K562 (cell line): ENCODE measurements around the gene TOR1B. TPM values are rescaled to one million over a fixed set of nuclear protein-coding genes. Genes with fewer than 3 reads are reported as not detected.

Experiments used
- BDP1 ChIP-seq: IDR thresholded peaks from 3 replicates; pipeline ENCODE4 v1.6.1; 2011; ENCODE audit not compliant: insufficient read length, insufficient read depth
- BRF1 ChIP-seq: IDR thresholded peaks from 3 replicates; pipeline ENCODE4 v1.6.1; 2011; ENCODE audit warnings: borderline replicate concordance, mild to moderate bottlenecking; ENCODE audit not compliant: insufficient read length; ENCODE audit errors: extremely low read depth
- ERF ChIP-seq: fragments of 450-650 bp; formaldehyde crosslinking; IDR thresholded peaks from 2 replicates; pipeline ENCODE4 v1.4.0; 2020; ENCODE audit warnings: mild to moderate bottlenecking, mixed read lengths
- HIVEP1 ChIP-seq: fragments of 250-450 bp; sonication (Bioruptor Pico); IDR thresholded peaks from 2 replicates; pipeline ENCODE4 v1.4.0; 2020; ENCODE audit warnings: mild to moderate bottlenecking
- HNRNPLL ChIP-seq: fragments of 200-400 bp; formaldehyde crosslinking; IDR thresholded peaks from 2 replicates; pipeline ENCODE4 v1.6.1; 2017; ENCODE audit warnings: low read length, low read depth, mild to moderate bottlenecking; ENCODE audit not compliant: poor library complexity, severe bottlenecking
- MAFG ChIP-seq: fragments of 450-650 bp; conservative IDR thresholded peaks from 2 replicates; pipeline ENCODE4 v1.6.1; 2016; ENCODE audit warnings: missing genetic modification characterization, missing compliant biosample characterization
- NFE2L1 ChIP-seq: fragments of 450-650 bp; IDR thresholded peaks from 2 replicates; pipeline ENCODE4 v1.6.1; 2016; ENCODE audit warnings: missing genetic modification characterization, low read depth, mild to moderate bottlenecking, missing compliant biosample characterization, moderate library complexity, borderline replicate concordance
- NR1H2 ChIP-seq: sonication (generic); formaldehyde crosslinking; IDR thresholded peaks from 2 replicates; pipeline ENCODE4 v1.4.0; 2020; ENCODE audit warnings: mild to moderate bottlenecking, missing genetic modification reagents
- PTBP1 ChIP-seq: fragments of 200-400 bp; formaldehyde crosslinking; IDR thresholded peaks from 2 replicates; pipeline ENCODE4 v1.6.1; 2017; ENCODE audit warnings: low read depth, low read length
- RBBP5 ChIP-seq: fragments of 200-600 bp; sonication (generic); IDR thresholded peaks from 2 replicates; pipeline ENCODE4 v1.6.1; 2012; ENCODE audit warnings: borderline replicate concordance, mild to moderate bottlenecking, low read length, control low read depth, inconsistent platforms; ENCODE audit not compliant: insufficient read depth, poor library complexity, severe bottlenecking
- SAP30 ChIP-seq: fragments of 200-600 bp; sonication (generic); IDR thresholded peaks from 2 replicates; pipeline ENCODE4 v1.6.1; 2012; ENCODE audit warnings: borderline replicate concordance, low read depth, mild to moderate bottlenecking, moderate library complexity, low read length, control low read depth, inconsistent platforms; ENCODE audit not compliant: insufficient read depth, poor library complexity, severe bottlenecking
- SIRT6 ChIP-seq: IDR thresholded peaks from one replicate; pipeline ENCODE4 v1.6.1; 2012; ENCODE audit warnings: low read depth, mild to moderate bottlenecking, control low read depth, inconsistent platforms, low read length, moderate library complexity
- SMARCE1 ChIP-seq: fragments of 450-650 bp; IDR thresholded peaks from 2 replicates; pipeline ENCODE4 v1.7.1; 2016; ENCODE audit warnings: mild to moderate bottlenecking
- SMC3 ChIP-seq: conservative IDR thresholded peaks from 2 replicates; pipeline ENCODE4 v1.6.1; 2011; ENCODE audit warnings: low read depth, low read length, improper control_type of control experiment; ENCODE audit not compliant: insufficient read depth
- SP2 ChIP-seq: IDR thresholded peaks from 2 replicates; pipeline ENCODE4 v1.6.1; 2011; ENCODE audit warnings: mild to moderate bottlenecking, low read depth, low read length, moderate library complexity; ENCODE audit not compliant: poor library complexity, severe bottlenecking; ENCODE audit errors: extremely low read depth
- TRIM24 ChIP-seq, 2 experiments: fragments of 450-650 bp; IDR thresholded peaks; 2 replicates each; pipeline ENCODE4 v1.6.1; 2016
- ZMIZ1 ChIP-seq, 2 experiments: fragments of 150-350 bp in 1 of 2; IDR thresholded peaks; 2 replicates each; pipeline ENCODE4 v1.6.1; 2012 to 2016; ENCODE audit warnings: low read depth in 2 of 2, low read length in 2 of 2, mild to moderate bottlenecking in 1 of 2, moderate library complexity in 1 of 2
- ZNF316 ChIP-seq: fragments of 450-650 bp; IDR thresholded peaks from 2 replicates; pipeline ENCODE4 v1.6.1; 2016
- ZNF384 ChIP-seq: IDR thresholded peaks from 2 replicates; pipeline ENCODE4 v1.6.1; 2012; ENCODE audit warnings: low read depth, low read length, improper control_type of control experiment
- ZNF436 ChIP-seq: fragments of 250-450, 450-650 bp; sonication (Bioruptor Pico); formaldehyde crosslinking; IDR thresholded peaks from 2 replicates; pipeline ENCODE4 v1.7.0; 2020; ENCODE audit warnings: mild to moderate bottlenecking
- ZNF696 ChIP-seq: fragments of 250-450 bp; sonication (Bioruptor Pico); conservative IDR thresholded peaks from 2 replicates; pipeline ENCODE4 v1.4.0; 2020; ENCODE audit warnings: mild to moderate bottlenecking, moderate library complexity
- polyA plus RNA-seq, 8 experiments: library from polyadenylated mRNA; depleted of rRNA in 4 of 8; stranded (reverse) in 5 of 8; unstranded in 3 of 8; fragments of >200 nt; fragmentation: Nextera tagmentation in 2 of 8; fragmentation: Illumina TruSeq in 1 of 8; extraction: Ambion mirVana in 2 of 8; extraction: Trizol in 1 of 8; gene quantifications; 2 replicates each; pipeline versions ENCODE4 v1.2.1 to v1.2.3, GENCODE V29; 2011 to 2014; ENCODE audit warnings: inconsistent platforms in 1 of 8, missing spikeins in 1 of 8
- total RNA-seq, 7 experiments: library from RNA; depleted of rRNA in 6 of 7; stranded (reverse); fragments of >200 nt in 6 of 7; fragmentation: Illumina TruSeq in 2 of 7; extraction: Trizol in 2 of 7; gene quantifications; 2 replicates each; pipeline versions ENCODE4 v1.2.1 to v1.2.3, GENCODE V29; 2011 to 2021; ENCODE audit warnings: low replicate concordance in 1 of 7
- TF ChIP-seq, protein P1 (sequence below): sonication (generic); formaldehyde crosslinking; IDR thresholded peaks from 2 replicates; pipeline ENCODE4 v1.8.0; 2022; ENCODE audit warnings: missing genetic modification reagents, mild to moderate bottlenecking, borderline replicate concordance
- TF ChIP-seq, protein P2 (sequence below), 3 experiments: IDR thresholded peaks in 2 of 3; conservative IDR thresholded peaks in 1 of 3; 2 replicates each; pipeline ENCODE4 v1.5.1; 2011 to 2012; ENCODE audit warnings: low read length in 3 of 3, mild to moderate bottlenecking in 3 of 3, control low read depth in 2 of 3, improper control_type of control experiment in 1 of 3, inconsistent platforms in 1 of 3, low read depth in 1 of 3, mixed read lengths in 1 of 3, moderate library complexity in 1 of 3; ENCODE audit not compliant: insufficient read depth in 2 of 3

TOR1B gene
- total and polyA plus RNA-seq, 9 of the 15 experiments (the other 6 are each of a cell fraction or from before 2014, with no cell fraction given), result 4.2 to 36.5 (median 24.6) TPM

DNA sequence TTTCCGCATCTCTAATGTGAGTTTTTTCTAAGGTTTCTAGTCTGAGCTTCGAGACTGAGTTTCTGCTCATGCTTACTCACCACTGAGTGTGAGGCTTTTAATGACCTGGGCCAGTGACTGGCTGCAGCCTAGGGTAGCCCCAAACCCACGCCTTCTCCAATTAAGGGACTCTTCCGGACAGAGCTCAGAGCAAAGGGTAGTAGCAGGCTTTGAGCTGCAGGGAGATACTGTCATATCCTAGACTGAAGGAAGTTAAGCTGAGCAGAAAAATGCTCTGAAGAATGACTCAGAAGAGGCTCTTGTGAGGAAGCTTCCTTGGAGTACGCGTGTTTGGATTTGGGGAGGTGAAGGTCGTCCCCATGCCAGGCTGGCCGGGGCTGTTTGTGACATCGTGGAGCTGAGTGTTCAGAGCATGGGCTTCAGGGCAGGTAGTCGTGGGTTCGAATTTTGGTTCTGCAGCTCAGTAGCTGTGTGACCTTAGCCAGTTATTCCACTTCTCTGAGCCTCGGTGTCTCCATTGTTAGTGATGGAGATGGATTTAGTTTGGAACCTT is 35.8 kb downstream of the TOR1B start (continued):
- no peak for TF ChIP-seq ZNF384
- no peak for TF ChIP-seq MAFG
- TF ChIP-seq ERF (CRISPR knock-in tag), result no peak
- no peak for TF ChIP-seq NFE2L1 (tag)
- TF ChIP-seq SIRT6, result no peak
- TF ChIP-seq, protein P1, sequence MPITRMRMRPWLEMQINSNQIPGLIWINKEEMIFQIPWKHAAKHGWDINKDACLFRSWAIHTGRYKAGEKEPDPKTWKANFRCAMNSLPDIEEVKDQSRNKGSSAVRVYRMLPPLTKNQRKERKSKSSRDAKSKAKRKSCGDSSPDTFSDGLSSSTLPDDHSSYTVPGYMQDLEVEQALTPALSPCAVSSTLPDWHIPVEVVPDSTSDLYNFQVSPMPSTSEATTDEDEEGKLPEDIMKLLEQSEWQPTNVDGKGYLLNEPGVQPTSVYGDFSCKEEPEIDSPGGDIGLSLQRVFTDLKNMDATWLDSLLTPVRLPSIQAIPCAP (CRISPR knock-in tag), result no peak
- TF ChIP-seq SMARCE1, result peak; percentile 37; the same call in 1 of the 2 replicates
- TF ChIP-seq NR1H2 (CRISPR knock-in tag), result no peak
- no peak for TF ChIP-seq BDP1
- TF ChIP-seq SAP30, result no peak
- TF ChIP-seq, protein P2, sequence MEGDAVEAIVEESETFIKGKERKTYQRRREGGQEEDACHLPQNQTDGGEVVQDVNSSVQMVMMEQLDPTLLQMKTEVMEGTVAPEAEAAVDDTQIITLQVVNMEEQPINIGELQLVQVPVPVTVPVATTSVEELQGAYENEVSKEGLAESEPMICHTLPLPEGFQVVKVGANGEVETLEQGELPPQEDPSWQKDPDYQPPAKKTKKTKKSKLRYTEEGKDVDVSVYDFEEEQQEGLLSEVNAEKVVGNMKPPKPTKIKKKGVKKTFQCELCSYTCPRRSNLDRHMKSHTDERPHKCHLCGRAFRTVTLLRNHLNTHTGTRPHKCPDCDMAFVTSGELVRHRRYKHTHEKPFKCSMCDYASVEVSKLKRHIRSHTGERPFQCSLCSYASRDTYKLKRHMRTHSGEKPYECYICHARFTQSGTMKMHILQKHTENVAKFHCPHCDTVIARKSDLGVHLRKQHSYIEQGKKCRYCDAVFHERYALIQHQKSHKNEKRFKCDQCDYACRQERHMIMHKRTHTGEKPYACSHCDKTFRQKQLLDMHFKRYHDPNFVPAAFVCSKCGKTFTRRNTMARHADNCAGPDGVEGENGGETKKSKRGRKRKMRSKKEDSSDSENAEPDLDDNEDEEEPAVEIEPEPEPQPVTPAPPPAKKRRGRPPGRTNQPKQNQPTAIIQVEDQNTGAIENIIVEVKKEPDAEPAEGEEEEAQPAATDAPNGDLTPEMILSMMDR (IDR thresholded peaks at IDR 0.05 in 2 of 3, conservative IDR thresholded peaks at IDR 0.05 in 1 of 3; ENCODE audit: insufficient read depth in 2 of 3, low read depth in 1 of 3, low read length in 3 of 3), result no peak
- TF ChIP-seq SMC3, result no peak
- no peak for TF ChIP-seq HNRNPLL
- TF ChIP-seq PTBP1, result no peak
- no peak for TF ChIP-seq ZNF436 (CRISPR knock-in tag)
- TF ChIP-seq TRIM24 (IDR thresholded peaks at IDR 0.05), result no peak
- TF ChIP-seq SP2, result no peak
- no peak for TF ChIP-seq HIVEP1
- no peak for TF ChIP-seq ZMIZ1 (IDR thresholded peaks at IDR 0.05; ENCODE audit: low read depth in 2 of 2, low read length in 2 of 2)
- TF ChIP-seq RBBP5, result no peak
- TF ChIP-seq ZNF316, result no peak
- no peak for TF ChIP-seq BRF1
- no peak for TF ChIP-seq ZNF696 (CRISPR knock-in tag)
